ENCODE results near the gene ZNF385A.
A peak's percentile ranks its signal among the peaks of the same experiment; 100 is the strongest.

Gene ZNF385A

DNA sequence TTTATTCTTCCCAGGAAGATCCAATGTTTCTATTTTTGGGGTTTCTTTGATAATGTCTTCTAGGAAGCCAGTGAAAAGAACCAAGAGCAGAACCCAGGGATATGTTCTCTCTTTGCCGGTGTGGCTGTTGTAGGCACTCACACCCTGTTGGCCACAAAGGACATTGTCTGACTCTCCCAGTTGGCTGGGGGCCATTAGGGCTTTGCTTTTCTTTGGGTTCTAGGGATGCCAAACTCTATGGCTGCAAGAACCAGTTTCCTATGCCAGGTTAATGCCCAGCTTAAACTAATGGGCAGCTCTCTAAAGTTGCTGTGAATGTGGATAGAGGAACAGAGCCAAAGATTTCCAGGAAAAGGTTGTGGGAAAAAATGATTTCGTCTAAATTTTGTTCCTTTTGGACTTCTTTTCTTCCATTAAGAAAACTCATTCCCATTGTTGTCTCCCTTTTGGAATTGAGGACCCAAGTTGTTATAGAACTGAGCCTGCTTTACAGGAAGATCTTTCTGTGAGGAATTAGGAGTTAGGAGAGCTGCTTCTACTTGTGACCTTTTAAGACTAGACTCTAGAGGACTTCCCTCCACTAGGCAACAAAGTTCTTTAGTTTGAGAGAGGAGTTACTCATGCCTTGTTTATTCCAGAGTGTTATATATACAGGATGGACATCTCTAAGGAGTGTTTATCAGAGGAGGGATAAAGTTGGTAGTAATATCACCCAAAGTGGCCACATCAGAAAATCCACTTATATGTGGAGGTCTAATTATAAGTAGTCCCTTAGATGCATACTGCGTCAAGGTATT, 46.5 kb downstream of the ZNF385A start:
- H3K27ac ChIP-seq (ENCODE audit: extremely low read depth, low read depth, low read length): no peak overlapping the region
- no peak for TF ChIP-seq ZNF792 (tag by site-specific recombination; IDR thresholded peaks at IDR 0.05)
- TF ChIP-seq ZNF16 (tag by site-specific recombination; IDR thresholded peaks at IDR 0.05; ENCODE audit: low read depth): no peak
- TF ChIP-seq, protein P1, sequence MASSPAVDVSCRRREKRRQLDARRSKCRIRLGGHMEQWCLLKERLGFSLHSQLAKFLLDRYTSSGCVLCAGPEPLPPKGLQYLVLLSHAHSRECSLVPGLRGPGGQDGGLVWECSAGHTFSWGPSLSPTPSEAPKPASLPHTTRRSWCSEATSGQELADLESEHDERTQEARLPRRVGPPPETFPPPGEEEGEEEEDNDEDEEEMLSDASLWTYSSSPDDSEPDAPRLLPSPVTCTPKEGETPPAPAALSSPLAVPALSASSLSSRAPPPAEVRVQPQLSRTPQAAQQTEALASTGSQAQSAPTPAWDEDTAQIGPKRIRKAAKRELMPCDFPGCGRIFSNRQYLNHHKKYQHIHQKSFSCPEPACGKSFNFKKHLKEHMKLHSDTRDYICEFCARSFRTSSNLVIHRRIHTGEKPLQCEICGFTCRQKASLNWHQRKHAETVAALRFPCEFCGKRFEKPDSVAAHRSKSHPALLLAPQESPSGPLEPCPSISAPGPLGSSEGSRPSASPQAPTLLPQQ (tag by site-specific recombination; IDR thresholded peaks at IDR 0.05): no peak
- TF ChIP-seq ZNF585B (tag by site-specific recombination; IDR thresholded peaks at IDR 0.05): no peak
- TF ChIP-seq IKZF3 (tag by site-specific recombination; IDR thresholded peaks at IDR 0.05): no peak
- no peak for TF ChIP-seq ZNF266 (tag by site-specific recombination; IDR thresholded peaks at IDR 0.05; ENCODE audit: low read depth)
- TF ChIP-seq BCL11B (tag by site-specific recombination; IDR thresholded peaks at IDR 0.05; ENCODE audit: low read depth): no peak
- no peak for TF ChIP-seq ZFP3 (tag by site-specific recombination; IDR thresholded peaks at IDR 0.05; ENCODE audit: low read depth)
- no peak for TF ChIP-seq MEIS1 (CRISPR knock-in tag; IDR thresholded peaks at IDR 0.05; ENCODE audit: borderline replicate concordance)
- no peak for TF ChIP-seq PRDM10 (tag by site-specific recombination; IDR thresholded peaks at IDR 0.05)
- ChIA-PET POLR2A (interaction anchor here (0.8 to 1.2 kb wide), 4 partner anchors 13 to 21 kb away, joined by 3 to 5 read pairs (median 4); partner anchors contain the start of gene COPZ1), CTCF (interaction anchor here (0.6 to 7.9 kb wide), 17 partner anchors 9 to 304 kb away, joined by 3 to 137 read pairs (median 9); partner anchors contain the start of gene COPZ1)
- peaks cover 7 to 34% of the 10 kb centered on the region in 2 experiments for H3K36me3 ChIP-seq (ENCODE audit: control insufficient read depth in 2 of 2, insufficient read depth in 1 of 2, low read length in 2 of 2)
- H3K4me1 ChIP-seq (ENCODE audit: control insufficient read depth, insufficient read depth, low read length): peaks cover 6% of the 10 kb centered on the region; the same call in 1 of the 2 replicates
- no peaks in the 10 kb centered on the region for H3K9me3 ChIP-seq (ENCODE audit: control insufficient read depth, insufficient read depth, low read depth, low read length)
- H3K4me3 ChIP-seq (ENCODE audit: low read depth, low read length): no peak overlapping the region

- ChIA-PET CTCF (interaction anchor here (0.6 to 7.9 kb wide), 26 partner anchors 9 to 300 kb away, joined by 3 to 137 read pairs (median 7); partner anchors contain the start of genes CBX5, COPZ1 and HNRNPA1), POLR2A (interaction anchor here (0.8 to 1.1 kb wide), 3 partner anchors 12 to 22 kb away, joined by 3 to 5 read pairs (median 4); partner anchors contain the start of gene COPZ1)
- peaks cover under 1 to 27% of the 10 kb centered on the region in 2 experiments; a peak in 2 of 3 replicates for H3K36me3 ChIP-seq (ENCODE audit: control insufficient read depth in 2 of 2, insufficient read depth in 1 of 2, low read length in 2 of 2)
- H3K27ac ChIP-seq (ENCODE audit: extremely low read depth, low read depth, low read length): no peak overlapping the region
- no peak overlapping the region for H3K4me3 ChIP-seq (ENCODE audit: low read depth, low read length)
- H3K9me3 ChIP-seq (ENCODE audit: control insufficient read depth, insufficient read depth, low read depth, low read length): no peaks in the 10 kb centered on the region
- peaks cover 6% of the 10 kb centered on the region; the same call in 1 of the 2 replicates for H3K4me1 ChIP-seq (ENCODE audit: control insufficient read depth, insufficient read depth, low read length)
- TF ChIP-seq FEZF1 (tag by site-specific recombination; IDR thresholded peaks at IDR 0.05) (no peak), ZNF132 (tag by site-specific recombination; IDR thresholded peaks at IDR 0.05; ENCODE audit: borderline replicate concordance) (no peak), SP2 (tag by site-specific recombination; IDR thresholded peaks at IDR 0.05) (no peak), ZBTB6 (tag by site-specific recombination; IDR thresholded peaks at IDR 0.05) (no peak), KLF16 (tag by site-specific recombination; IDR thresholded peaks at IDR 0.05) (no peak), ZNF654 (tag by site-specific recombination; IDR thresholded peaks at IDR 0.05; ENCODE audit: low read depth) (peak; percentile 35; the same call in 1 of the 2 replicates), ZNF302 (tag by site-specific recombination; IDR thresholded peaks at IDR 0.05; ENCODE audit: low read depth) (no peak), YY1 (tag by site-specific recombination; IDR thresholded peaks at IDR 0.05) (no peak), ZNF473 (tag by site-specific recombination; IDR thresholded peaks at IDR 0.05) (no peak), KLF7 (tag by site-specific recombination; IDR thresholded peaks at IDR 0.05; ENCODE audit: borderline replicate concordance) (no peak), ZNF280C (tag by site-specific recombination; IDR thresholded peaks at IDR 0.05) (no peak), ZNF114 (tag by site-specific recombination; IDR thresholded peaks at IDR 0.05) (no peak)
- TF ChIP-seq, protein P2, sequence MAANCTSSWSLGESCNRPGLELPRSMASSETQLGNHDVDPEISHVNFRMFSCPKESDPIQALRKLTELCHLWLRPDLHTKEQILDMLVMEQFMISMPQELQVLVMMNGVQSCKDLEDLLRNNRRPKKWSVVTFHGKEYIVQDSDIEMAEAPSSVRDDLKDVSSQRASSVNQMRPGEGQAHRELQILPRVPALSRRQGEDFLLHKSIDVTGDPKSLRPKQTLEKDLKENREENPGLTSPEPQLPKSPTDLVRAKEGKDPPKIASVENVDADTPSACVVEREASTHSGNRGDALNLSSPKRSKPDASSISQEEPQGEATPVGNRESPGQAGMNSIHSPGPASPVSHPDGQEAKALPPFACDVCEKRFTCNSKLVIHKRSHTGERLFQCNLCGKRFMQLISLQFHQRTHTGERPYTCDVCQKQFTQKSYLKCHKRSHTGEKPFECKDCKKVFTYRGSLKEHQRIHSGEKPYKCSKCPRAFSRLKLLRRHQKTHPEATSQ (tag by site-specific recombination; IDR thresholded peaks at IDR 0.05): no peak
Observed at GRCh38 chr12:54337280-54337842, 47.2 kb downstream of the ZNF385A start.
